Loucy (cell line): ENCODE results near the gene KSR2.

Source experiments
- H2AFZ ChIP-seq: fragments of 200-600 bp; sonication (generic); 2 replicates; pipeline ENCODE4 v1.6.0; 2016; ENCODE audit warnings: antibody characterized with exemption, mild to moderate bottlenecking, low read length, moderate library complexity
- H3F3A ChIP-seq: fragments of 200-600 bp; 2 replicates; pipeline ENCODE4 v1.6.0; 2016; ENCODE audit warnings: antibody characterized with exemption, low read depth, mild to moderate bottlenecking
- H3K27me3 ChIP-seq: fragments of 200-600 bp; sonication (generic); 2 replicates; pipeline ENCODE4 v1.6.1; 2014; ENCODE audit warnings: low read length, mild to moderate bottlenecking; ENCODE audit not compliant: insufficient read depth, poor library complexity, severe bottlenecking
- H3K36me3 ChIP-seq: fragments of 200-600 bp; sonication (generic); 2 replicates; pipeline ENCODE4 v1.6.1; 2016; ENCODE audit warnings: low read length; ENCODE audit not compliant: insufficient read depth
- H3K4me1 ChIP-seq: fragments of 200-600 bp; sonication (generic); 2 replicates; pipeline ENCODE4 v1.5.1; 2014; ENCODE audit warnings: low read length, mild to moderate bottlenecking; ENCODE audit not compliant: insufficient read depth, poor library complexity, severe bottlenecking
- H3K4me2 ChIP-seq: fragments of 200-600 bp; sonication (generic); 2 replicates; pipeline ENCODE4 v1.6.0; 2014; ENCODE audit warnings: antibody characterized with exemption, low read length, low read depth, mild to moderate bottlenecking; ENCODE audit not compliant: poor library complexity, severe bottlenecking
- H3K4me3 ChIP-seq: fragments of 200-600 bp; sonication (generic); 2 replicates; pipeline ENCODE4 v1.5.1; 2014; ENCODE audit warnings: low read length, mild to moderate bottlenecking, mixed read lengths; ENCODE audit not compliant: poor library complexity, severe bottlenecking
- H3K79me2 ChIP-seq: fragments of 200-600 bp; sonication (generic); 2 replicates; pipeline ENCODE4 v1.6.1; 2014; ENCODE audit warnings: low read length; ENCODE audit not compliant: insufficient read depth
- H3K9ac ChIP-seq: fragments of 200-600 bp; sonication (generic); 2 replicates; pipeline ENCODE4 v1.6.0; 2014; ENCODE audit warnings: mild to moderate bottlenecking, low read depth, low read length, moderate library complexity; ENCODE audit not compliant: poor library complexity, severe bottlenecking
- H3K9me2 ChIP-seq: fragments of 200-600 bp; sonication (generic); replicated peaks from 2 replicates; pipeline ENCODE4 v1.6.1; 2016; ENCODE audit warnings: low read depth, low read length, mixed read lengths
- H3K9me3 ChIP-seq: fragments of 200-600 bp; sonication (generic); 2 replicates; pipeline ENCODE4 v1.6.1; 2014; ENCODE audit warnings: mild to moderate bottlenecking, antibody characterized with exemption, low read length, low read depth; ENCODE audit not compliant: insufficient read depth
- H4K20me1 ChIP-seq: fragments of 200-600 bp; sonication (generic); 2 replicates; pipeline ENCODE4 v1.6.0; 2014; ENCODE audit warnings: antibody characterized with exemption, low read length, mild to moderate bottlenecking; ENCODE audit not compliant: insufficient read depth, poor library complexity, severe bottlenecking
- EZH2phosphoT487 ChIP-seq: fragments of 200-600 bp; IDR thresholded peaks from 2 replicates; pipeline ENCODE4 v1.6.1; 2018; ENCODE audit warnings: antibody characterized with exemption, mild to moderate bottlenecking, moderate library complexity, borderline replicate concordance
- TF ChIP-seq, protein P1 (sequence below): fragments of 200-600 bp; sonication (generic); conservative IDR thresholded peaks from 2 replicates; pipeline ENCODE4 v1.5.1; 2014; ENCODE audit warnings: mild to moderate bottlenecking, antibody characterized with exemption, low read length

KSR2 gene

DNA sequence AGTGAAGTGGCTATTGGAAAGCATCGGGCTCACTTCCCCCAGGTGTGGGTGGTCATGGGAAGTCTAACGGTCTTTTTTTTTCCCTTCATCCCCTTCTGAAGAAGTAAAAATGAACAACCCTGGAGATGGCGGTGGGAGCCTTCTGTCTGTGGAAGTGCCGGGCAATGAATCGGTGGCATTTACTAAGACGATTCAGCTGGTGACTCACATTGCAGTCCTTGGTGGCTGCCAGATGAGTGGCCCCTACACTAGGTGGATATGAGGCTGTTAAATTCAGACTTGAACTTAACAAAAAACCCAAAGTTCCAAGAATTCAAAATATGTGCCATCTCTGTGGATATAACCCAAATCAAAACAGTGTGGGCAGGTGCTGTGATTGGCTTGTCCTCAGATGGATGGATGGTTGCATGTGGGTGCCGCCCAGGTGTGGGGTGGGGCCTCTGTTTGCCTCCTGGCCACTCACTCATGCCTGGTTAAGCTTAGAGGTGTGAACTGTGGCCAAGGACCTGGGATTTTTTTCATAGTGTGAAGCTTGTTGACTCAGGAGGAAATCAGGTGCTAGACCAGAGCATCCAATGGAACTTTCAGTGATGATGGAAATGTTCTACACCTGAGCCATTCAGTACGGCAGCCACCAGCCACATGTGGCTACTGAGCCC, 430.6 kb downstream of the KSR2 start:
- H3K79me2 ChIP-seq, result no peaks in the 10 kb centered on the region
- H4K20me1 ChIP-seq, result no peaks in the 10 kb centered on the region
- no peaks in the 10 kb centered on the region for H3K4me1 ChIP-seq
- H3K27me3 ChIP-seq, result no peaks in the 10 kb centered on the region
- H3F3A ChIP-seq, result no peaks in the 10 kb centered on the region
- TF ChIP-seq EZH2phosphoT487, result no peak
- TF ChIP-seq, protein P1, sequence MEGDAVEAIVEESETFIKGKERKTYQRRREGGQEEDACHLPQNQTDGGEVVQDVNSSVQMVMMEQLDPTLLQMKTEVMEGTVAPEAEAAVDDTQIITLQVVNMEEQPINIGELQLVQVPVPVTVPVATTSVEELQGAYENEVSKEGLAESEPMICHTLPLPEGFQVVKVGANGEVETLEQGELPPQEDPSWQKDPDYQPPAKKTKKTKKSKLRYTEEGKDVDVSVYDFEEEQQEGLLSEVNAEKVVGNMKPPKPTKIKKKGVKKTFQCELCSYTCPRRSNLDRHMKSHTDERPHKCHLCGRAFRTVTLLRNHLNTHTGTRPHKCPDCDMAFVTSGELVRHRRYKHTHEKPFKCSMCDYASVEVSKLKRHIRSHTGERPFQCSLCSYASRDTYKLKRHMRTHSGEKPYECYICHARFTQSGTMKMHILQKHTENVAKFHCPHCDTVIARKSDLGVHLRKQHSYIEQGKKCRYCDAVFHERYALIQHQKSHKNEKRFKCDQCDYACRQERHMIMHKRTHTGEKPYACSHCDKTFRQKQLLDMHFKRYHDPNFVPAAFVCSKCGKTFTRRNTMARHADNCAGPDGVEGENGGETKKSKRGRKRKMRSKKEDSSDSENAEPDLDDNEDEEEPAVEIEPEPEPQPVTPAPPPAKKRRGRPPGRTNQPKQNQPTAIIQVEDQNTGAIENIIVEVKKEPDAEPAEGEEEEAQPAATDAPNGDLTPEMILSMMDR, result no peak
- no peak overlapping the region for H2AFZ ChIP-seq
- H3K4me2 ChIP-seq, result no peak overlapping the region
- H3K4me3 ChIP-seq, result no peak overlapping the region
- H3K36me3 ChIP-seq, result no peaks in the 10 kb centered on the region
- no peaks in the 10 kb centered on the region for H3K9me2 ChIP-seq
- H3K9me3 ChIP-seq, result no peaks in the 10 kb centered on the region
- H3K9ac ChIP-seq, result no peak overlapping the region

- Histone ChIP-seq H3K4me2 (no peak overlapping the region), H3K9me2 (no peaks in the 10 kb centered on the region), H2AFZ (no peak overlapping the region), H3K9ac (no peak overlapping the region), H3K9me3 (no peaks in the 10 kb centered on the region), H3K36me3 (no peaks in the 10 kb centered on the region), H3K4me3 (no peak overlapping the region), H3F3A (no peaks in the 10 kb centered on the region), H3K27me3 (no peaks in the 10 kb centered on the region), H4K20me1 (no peaks in the 10 kb centered on the region), H3K79me2 (no peaks in the 10 kb centered on the region), H3K4me1 (no peaks in the 10 kb centered on the region)
- TF ChIP-seq, protein P1, result no peak
- no peak for TF ChIP-seq EZH2phosphoT487
These were observed 435.1 kb downstream of the KSR2 start for GRCh38 chr12:117533687-117534086.

DNA sequence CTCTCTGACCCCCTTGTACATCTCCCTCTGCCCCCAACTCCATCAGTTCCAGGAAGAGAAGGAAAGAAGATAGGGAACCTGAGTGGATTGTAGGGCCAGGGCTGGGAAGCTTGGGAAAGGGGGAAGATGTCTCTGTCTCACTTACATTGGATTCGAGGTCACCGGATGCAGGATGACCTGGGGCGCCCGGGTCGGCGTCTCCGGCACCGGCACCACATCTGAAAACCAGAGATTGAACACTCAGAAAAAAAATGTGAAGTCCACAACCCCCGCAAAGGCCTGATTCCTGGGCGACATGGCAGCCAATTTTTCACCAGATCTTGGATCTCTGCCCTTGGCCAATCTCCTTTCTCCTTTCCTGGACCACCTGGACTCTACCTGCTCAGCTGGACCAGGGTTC, 438.0 kb downstream of the KSR2 start:
- Histone ChIP-seq H3K79me2 (no peaks in the 10 kb centered on the region), H3K4me3 (no peak overlapping the region), H3K9ac (no peak overlapping the region), H3K9me2 (no peaks in the 10 kb centered on the region), H3K27me3 (no peaks in the 10 kb centered on the region), H3K9me3 (no peaks in the 10 kb centered on the region), H4K20me1 (no peaks in the 10 kb centered on the region), H3F3A (no peaks in the 10 kb centered on the region), H3K36me3 (no peaks in the 10 kb centered on the region), H3K4me1 (no peaks in the 10 kb centered on the region), H2AFZ (no peak overlapping the region), H3K4me2 (no peak overlapping the region)
- no peak for TF ChIP-seq EZH2phosphoT487
- TF ChIP-seq, protein P1, result no peak
